Loucy (cell line): Measurements from ENCODE around the gene NECAP2.
"Not testable (repeated sequence)": the region's sequence is repeated elsewhere in the genome, so short reads cannot be mapped to it uniquely, and the experiment has no call there.

Experiments used
- H2AFZ ChIP-seq: fragments of 200-600 bp; sonication (generic); 2 replicates; pipeline ENCODE4 v1.6.0; 2016; ENCODE audit warnings: antibody characterized with exemption, mild to moderate bottlenecking, low read length, moderate library complexity
- H3F3A ChIP-seq: fragments of 200-600 bp; 2 replicates; pipeline ENCODE4 v1.6.0; 2016; ENCODE audit warnings: antibody characterized with exemption, low read depth, mild to moderate bottlenecking
- H3K27me3 ChIP-seq: fragments of 200-600 bp; sonication (generic); 2 replicates; pipeline ENCODE4 v1.6.1; 2014; ENCODE audit warnings: low read length, mild to moderate bottlenecking; ENCODE audit not compliant: insufficient read depth, poor library complexity, severe bottlenecking
- H3K36me3 ChIP-seq: fragments of 200-600 bp; sonication (generic); 2 replicates; pipeline ENCODE4 v1.6.1; 2016; ENCODE audit warnings: low read length; ENCODE audit not compliant: insufficient read depth
- H3K4me1 ChIP-seq: fragments of 200-600 bp; sonication (generic); 2 replicates; pipeline ENCODE4 v1.5.1; 2014; ENCODE audit warnings: low read length, mild to moderate bottlenecking; ENCODE audit not compliant: insufficient read depth, poor library complexity, severe bottlenecking
- H3K4me2 ChIP-seq: fragments of 200-600 bp; sonication (generic); 2 replicates; pipeline ENCODE4 v1.6.0; 2014; ENCODE audit warnings: antibody characterized with exemption, low read length, low read depth, mild to moderate bottlenecking; ENCODE audit not compliant: poor library complexity, severe bottlenecking
- H3K4me3 ChIP-seq: fragments of 200-600 bp; sonication (generic); 2 replicates; pipeline ENCODE4 v1.5.1; 2014; ENCODE audit warnings: low read length, mild to moderate bottlenecking, mixed read lengths; ENCODE audit not compliant: poor library complexity, severe bottlenecking
- H3K79me2 ChIP-seq: fragments of 200-600 bp; sonication (generic); 2 replicates; pipeline ENCODE4 v1.6.1; 2014; ENCODE audit warnings: low read length; ENCODE audit not compliant: insufficient read depth
- H3K9ac ChIP-seq: fragments of 200-600 bp; sonication (generic); 2 replicates; pipeline ENCODE4 v1.6.0; 2014; ENCODE audit warnings: mild to moderate bottlenecking, low read depth, low read length, moderate library complexity; ENCODE audit not compliant: poor library complexity, severe bottlenecking
- H3K9me2 ChIP-seq: fragments of 200-600 bp; sonication (generic); replicated peaks from 2 replicates; pipeline ENCODE4 v1.6.1; 2016; ENCODE audit warnings: low read depth, low read length, mixed read lengths
- H3K9me3 ChIP-seq: fragments of 200-600 bp; sonication (generic); 2 replicates; pipeline ENCODE4 v1.6.1; 2014; ENCODE audit warnings: mild to moderate bottlenecking, antibody characterized with exemption, low read length, low read depth; ENCODE audit not compliant: insufficient read depth
- H4K20me1 ChIP-seq: fragments of 200-600 bp; sonication (generic); 2 replicates; pipeline ENCODE4 v1.6.0; 2014; ENCODE audit warnings: antibody characterized with exemption, low read length, mild to moderate bottlenecking; ENCODE audit not compliant: insufficient read depth, poor library complexity, severe bottlenecking
- CTCF ChIP-seq: fragments of 200-600 bp; sonication (generic); conservative IDR thresholded peaks from 2 replicates; pipeline ENCODE4 v1.5.1; 2014; ENCODE audit warnings: mild to moderate bottlenecking, antibody characterized with exemption, low read length
- EZH2phosphoT487 ChIP-seq: fragments of 200-600 bp; IDR thresholded peaks from 2 replicates; pipeline ENCODE4 v1.6.1; 2018; ENCODE audit warnings: antibody characterized with exemption, mild to moderate bottlenecking, moderate library complexity, borderline replicate concordance

Gene NECAP2

GRCh38 chr1:16478091-16478490 lies 37.6 kb downstream of the NECAP2 start:
- Histone ChIP-seq H2AFZ (no peak overlapping the region), H3K4me3 (no peak overlapping the region), H3K4me1 (no peaks in the 10 kb centered on the region), H3K79me2 (no peaks in the 10 kb centered on the region), H3K4me2 (no peak overlapping the region), H3K9me2 (no peaks in the 10 kb centered on the region), H4K20me1 (no peaks in the 10 kb centered on the region), H3K9ac (no peak overlapping the region), H3K27me3 (no peaks in the 10 kb centered on the region), H3K36me3 (no peaks in the 10 kb centered on the region), H3F3A (no peaks in the 10 kb centered on the region), H3K9me3 (no peaks in the 10 kb centered on the region)
- TF ChIP-seq EZH2phosphoT487 (no peak), CTCF (no peak)

DNA sequence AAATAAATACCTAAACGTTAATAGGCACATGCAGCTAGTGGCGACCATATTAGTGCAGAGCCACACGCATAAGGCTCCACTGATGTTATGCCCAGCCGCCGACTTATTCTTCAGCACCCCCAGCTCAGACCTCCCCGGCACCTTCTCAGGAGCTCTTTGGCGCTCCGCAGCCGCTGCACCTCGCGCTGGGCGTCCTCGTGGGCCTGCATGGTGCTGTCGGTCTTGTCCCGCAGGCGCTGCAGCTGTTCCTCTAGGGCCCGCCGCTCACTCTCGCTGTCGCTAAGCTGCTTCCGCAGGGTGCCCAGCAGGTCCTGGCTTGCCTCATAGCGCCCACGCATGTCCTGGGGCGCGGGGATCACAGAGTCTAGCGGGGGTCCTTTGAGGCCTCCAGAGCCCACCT lies 42.6 kb downstream of the NECAP2 start:
- H3K4me2 ChIP-seq, H2AFZ ChIP-seq, H3K4me1 ChIP-seq, H3F3A ChIP-seq, H3K9me3 ChIP-seq, H3K27me3 ChIP-seq, H3K9ac ChIP-seq, H3K36me3 ChIP-seq, H3K79me2 ChIP-seq, H4K20me1 ChIP-seq, H3K4me3 ChIP-seq, H3K9me2 ChIP-seq: not testable (repeated sequence)

GRCh38 chr1:16483639-16484500 lies 43.3 kb downstream of the NECAP2 start:
- H2AFZ ChIP-seq, H3K79me2 ChIP-seq, H3K9me2 ChIP-seq, H3K27me3 ChIP-seq, H4K20me1 ChIP-seq, H3K36me3 ChIP-seq, H3K4me3 ChIP-seq, H3K9me3 ChIP-seq, H3K9ac ChIP-seq, H3K4me2 ChIP-seq, H3K4me1 ChIP-seq, H3F3A ChIP-seq: not testable (repeated sequence)

DNA sequence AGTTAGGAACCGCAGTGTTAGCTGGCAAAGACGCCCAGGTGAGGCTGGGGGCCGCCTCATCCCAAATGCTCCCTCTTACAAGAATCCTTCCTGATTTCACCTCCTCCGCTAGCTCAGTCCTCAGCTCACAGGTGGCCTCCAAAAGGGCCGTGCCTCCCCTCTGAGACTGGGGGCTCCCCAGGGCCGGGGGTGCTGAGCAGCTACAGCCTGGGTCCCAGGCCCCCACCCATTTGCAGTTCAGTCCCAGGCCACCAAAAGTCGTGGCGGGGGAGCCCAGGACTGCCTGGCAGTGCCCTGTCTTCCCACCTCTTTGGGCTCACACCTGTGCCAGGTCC lies 43.9 kb downstream of the NECAP2 start:
- no peak overlapping the region for H3K9ac ChIP-seq
- no peaks in the 10 kb centered on the region for H3K79me2 ChIP-seq
- no peaks in the 10 kb centered on the region for H3F3A ChIP-seq
- H2AFZ ChIP-seq: no peak overlapping the region
- H3K36me3 ChIP-seq: no peaks in the 10 kb centered on the region
- TF ChIP-seq CTCF (no peak), EZH2phosphoT487 (no peak)
- no peaks in the 10 kb centered on the region for H3K9me2 ChIP-seq
- H3K27me3 ChIP-seq: no peaks in the 10 kb centered on the region
- no peaks in the 10 kb centered on the region for H3K9me3 ChIP-seq
- no peaks in the 10 kb centered on the region for H4K20me1 ChIP-seq
- no peak overlapping the region for H3K4me2 ChIP-seq
- no peak overlapping the region for H3K4me3 ChIP-seq
- H3K4me1 ChIP-seq: no peaks in the 10 kb centered on the region
